ENCODE results near the gene BEST3. TPM values are rescaled to one million over a fixed set of nuclear protein-coding genes. Genes with fewer than 3 reads are reported as not detected.
"Not testable (repeated sequence)": the region's sequence is repeated elsewhere in the genome, so short reads cannot be mapped to it uniquely, and the experiment has no call there.

BEST3 gene
- total RNA-seq, 1 donor from 2014 or later: not detected

DNA sequence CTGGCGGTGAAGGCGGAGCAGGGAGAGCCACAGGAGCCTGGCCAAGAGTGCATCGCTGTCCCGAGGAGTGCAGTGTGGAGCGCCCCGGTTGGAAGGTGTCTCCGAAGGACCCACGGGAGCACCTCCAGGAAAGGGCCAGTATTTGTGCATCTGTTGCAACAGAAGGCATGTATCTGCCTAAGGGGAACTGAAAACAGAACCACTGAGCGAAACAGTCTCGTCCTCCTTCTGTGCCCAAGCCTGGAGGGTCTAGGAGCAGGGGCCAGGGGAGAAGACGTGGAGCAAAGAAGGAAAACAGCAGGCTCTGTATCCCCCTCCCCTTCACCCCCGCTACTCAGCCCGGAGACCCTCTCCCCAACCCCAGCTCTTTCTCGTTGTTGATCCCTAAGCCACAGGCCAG, 83.1 kb downstream of the BEST3 start:
- ATAC-seq: no peak

DNA sequence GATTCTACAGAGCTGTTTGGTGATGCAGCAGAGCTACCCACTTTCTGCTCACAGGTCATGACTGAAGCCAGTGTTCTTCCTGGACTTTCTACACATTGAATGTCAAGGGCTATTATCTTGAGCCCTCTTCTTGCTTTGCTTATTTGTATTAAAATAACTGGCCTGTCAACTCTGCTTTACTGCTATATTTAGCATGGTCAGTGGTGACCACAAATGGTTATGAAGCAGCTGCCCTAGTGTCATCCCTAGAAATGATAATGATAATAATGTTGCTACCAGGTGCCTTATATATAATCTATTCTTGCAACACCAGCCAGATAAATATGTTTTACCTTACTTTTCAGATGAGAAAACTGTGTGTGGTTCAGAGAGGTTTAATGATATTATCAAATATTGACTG, 85.8 kb downstream of the BEST3 start:
- ATAC-seq (no peak), DNase-seq (ENCODE audit: low spot score) (no peak)
- intact Hi-C loops (cut with DNase I): no loop called here

More for the DNA sequence above, 83.1 kb downstream of the BEST3 start:
- intact Hi-C loops (cut with DNase I): no loop called here
- no peak for DNase-seq (ENCODE audit: low spot score)

DNA sequence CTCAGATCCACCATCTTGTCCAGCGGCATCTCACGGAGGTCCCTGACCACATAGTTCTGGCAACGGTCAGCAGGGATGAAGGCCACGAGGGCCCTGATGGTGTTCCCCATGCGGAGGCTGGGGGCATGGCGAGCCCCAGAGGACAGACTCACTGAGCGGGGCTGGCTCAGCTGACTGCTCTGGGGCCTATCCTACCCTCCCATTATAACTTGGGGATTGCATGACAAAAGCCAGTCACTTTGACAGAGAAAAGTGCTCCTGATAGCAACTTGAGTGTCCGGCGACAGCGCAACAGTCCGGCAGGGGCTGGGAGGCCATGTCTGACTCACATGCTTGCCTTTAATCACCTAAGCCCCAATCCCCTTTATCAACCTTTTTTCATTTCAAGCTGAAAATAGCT, 88.4 kb downstream of the BEST3 start, which contains the start of gene LRRC10:
Gene LRRC10 (minus strand): TSS at position 179 of the 400 bp plus-strand sequence. CDS start 69 bp downstream, at position 110.
- ATAC-seq (no peak), DNase-seq (ENCODE audit: low spot score) (no peak)
- intact Hi-C loops (cut with DNase I): no loop called here

DNA sequence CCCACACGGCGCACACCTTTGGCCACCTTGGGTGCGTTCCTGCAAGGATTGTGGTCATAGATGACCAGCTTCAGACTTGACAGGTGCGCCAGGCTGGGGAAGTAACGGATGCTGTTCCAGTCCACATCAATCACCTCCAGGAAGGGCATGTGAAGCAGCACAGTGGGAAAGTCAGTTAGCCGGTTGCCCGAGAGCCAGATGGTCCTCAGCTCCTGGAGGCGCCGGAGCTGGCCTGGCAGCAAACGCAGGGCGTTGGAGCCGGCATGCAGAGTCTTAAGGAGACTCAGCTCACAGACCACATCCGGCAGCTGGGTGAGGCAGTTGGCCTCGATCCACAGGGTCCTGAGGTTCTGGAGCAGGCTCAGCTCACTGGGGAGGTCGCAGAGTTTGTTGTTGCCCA, 89.0 kb downstream of the BEST3 start:
- intact Hi-C loops (cut with DNase I): no loop called here
- ATAC-seq (no peak), DNase-seq (ENCODE audit: low spot score) (no peak)

DNA sequence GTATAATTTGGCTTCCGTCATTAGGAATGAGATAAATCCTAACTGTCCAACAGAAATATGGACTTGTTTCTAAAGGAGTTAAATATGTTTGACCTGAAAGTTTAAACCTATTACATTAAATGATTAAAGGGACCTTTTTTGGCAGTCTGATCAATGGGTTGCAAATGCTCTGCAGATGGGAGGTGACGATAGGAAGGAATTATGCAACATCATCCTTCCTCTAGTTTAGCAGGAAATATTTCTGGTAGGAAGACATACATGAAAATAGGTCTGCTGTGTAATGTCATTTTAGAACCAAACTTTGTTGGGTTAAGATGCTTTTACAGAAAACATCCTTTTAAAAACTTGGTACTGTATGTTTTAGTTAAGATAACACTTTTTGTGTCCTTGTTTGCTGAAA, 91.0 kb downstream of the BEST3 start:
- intact Hi-C loops (cut with DNase I): no loop called here
- DNase-seq (ENCODE audit: low spot score) (no peak), ATAC-seq (no peak)

DNA sequence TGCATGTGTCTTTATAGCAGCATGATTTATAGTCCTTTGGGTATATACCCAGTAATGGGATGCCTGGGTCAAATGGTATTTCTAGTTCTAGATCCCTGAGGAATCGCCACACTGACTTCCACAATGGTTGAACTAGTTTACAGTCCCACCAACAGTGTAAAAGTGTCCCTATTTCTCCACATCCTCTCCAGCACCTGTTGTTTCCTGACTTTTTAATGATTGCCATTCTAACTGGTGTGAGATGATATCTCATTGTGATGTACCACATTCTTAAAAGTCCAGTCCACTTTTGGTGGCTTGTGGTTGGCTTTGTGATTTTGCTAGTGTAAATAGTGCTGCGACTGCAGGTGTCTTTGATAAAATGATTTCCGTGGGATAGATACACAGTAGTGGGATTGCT, 94.8 kb downstream of the BEST3 start:
- ATAC-seq; DNase-seq (ENCODE audit: low spot score); intact Hi-C loops (cut with DNase I): not testable (repeated sequence)

Other genes with a start within 250 kb of the BEST3 start
- 58.0 TPM for gene FRS2, start 228.9 kb downstream of the BEST3 start, total RNA-seq
- gene CCT2, start 113.8 kb downstream of the BEST3 start, total RNA-seq: 110 TPM
- not detected for gene LRRC10, start 88.4 kb downstream of the BEST3 start, total RNA-seq
- 15.7 TPM for gene RAB3IP, start 39.6 kb upstream of the BEST3 start, total RNA-seq
- not detected for gene MYRFL, start 125.9 kb upstream of the BEST3 start, total RNA-seq

Measured in sciatic nerve (tissue), 2 donors.